A549 (cell line): ENCODE results near the gene PTEN. TPM values are rescaled to one million over a fixed set of nuclear protein-coding genes. Genes with fewer than 3 reads are reported as not detected.

ENCODE experiments used
- ATAC-seq, 2 experiments: fragments of 200-7000 bp in 1 of 2; fragments of >200 bp in 1 of 2; cut with Nextera tagmentation in 1 of 2; cut with Tn5 transposase in 1 of 2; 3 replicates each; pipeline versions ENCODE4 v1.8.0 to v1.9.1; 2018 to 2020; ENCODE audit warnings: mild to moderate bottlenecking in 1 of 2, moderate library complexity in 1 of 2
- CTCF ChIA-PET: fragments of 300-600 bp; sonication (Branson Sonifier 250); formaldehyde crosslinking; extraction: SDS; loops from one replicate; lab custom pipeline; 2021; ENCODE audit warnings: antibody characterized with exemption, inconsistent platforms; lab: Yijun Ruan, JAX
- POLR2A ChIA-PET: fragments of 350-600 bp; formaldehyde crosslinking; extraction: SDS; loops from one replicate; lab custom pipeline; 2021; ENCODE audit warnings: antibody characterized with exemption, inconsistent platforms; lab: Yijun Ruan, JAX
- DNase-seq, 2 experiments: peaks; one replicate each; pipeline versions ENCODE4 v3.0.0 to v3.0.0-alpha.2; 2011 to 2016; ENCODE audit warnings: low read depth in 1 of 2, low spot score in 1 of 2
- FAIRE-seq: peaks from 2 replicates; lab custom pipeline; 2011; peaks lifted over from hg19 to GRCh38; lab: Jason Lieb, UNC
- H3K27ac ChIP-seq, 2 experiments: fragments of >200 bp; sonication (Bioruptor Twin); formaldehyde crosslinking; 3 replicates each; pipeline ENCODE4 v1.5.1; 2016 to 2017
- H3K4me1 ChIP-seq: fragments of >200 bp; sonication (Bioruptor Twin); formaldehyde crosslinking; 3 replicates; pipeline ENCODE4 v1.6.1; 2016
- H3K4me2 ChIP-seq: fragments of >200 bp; sonication (Bioruptor Twin); formaldehyde crosslinking; 3 replicates; pipeline ENCODE4 v1.6.1; 2016
- H3K4me3 ChIP-seq: fragments of >200 bp; sonication (Bioruptor Twin); formaldehyde crosslinking; 3 replicates; pipeline ENCODE4 v1.5.1; 2016
- H3K9me3 ChIP-seq: fragments of >200 bp; sonication (Bioruptor Twin); formaldehyde crosslinking; 3 replicates; pipeline ENCODE4 v1.6.1; 2016
- ATOH8 ChIP-seq: fragments of 250-450 bp; sonication (Bioruptor Pico); IDR thresholded peaks from 2 replicates; pipeline ENCODE4 v1.5.0; 2020; ENCODE audit warnings: low read depth, mild to moderate bottlenecking, moderate library complexity
- BHLHE40 ChIP-seq: IDR thresholded peaks from 2 replicates; pipeline ENCODE4 v1.6.1; 2012; ENCODE audit warnings: low read depth, low read length, inconsistent platforms
- CBX8 ChIP-seq: fragments of 200-600 bp; sonication (generic); IDR thresholded peaks from 2 replicates; pipeline ENCODE4 v1.6.1; 2016
- CHD4 ChIP-seq: fragments of 200-600 bp; sonication (generic); IDR thresholded peaks from 2 replicates; pipeline ENCODE4 v1.6.1; 2016; ENCODE audit warnings: antibody characterized with exemption, mild to moderate bottlenecking, borderline replicate concordance
- EHMT2 ChIP-seq: fragments of 200-600 bp; sonication (generic); IDR thresholded peaks from 2 replicates; pipeline ENCODE4 v1.6.1; 2016; ENCODE audit warnings: antibody characterized with exemption, low read depth, mild to moderate bottlenecking, moderate library complexity
- FOSB ChIP-seq: fragments of 250-450 bp; sonication (Bioruptor Pico); IDR thresholded peaks from 2 replicates; pipeline ENCODE4 v1.5.0; 2020; ENCODE audit warnings: mild to moderate bottlenecking, moderate library complexity
- FOSL2 ChIP-seq, 2 experiments: fragments of 450-650 bp in 1 of 2; fragments of >200 bp in 1 of 2; sonication (Bioruptor Twin) in 1 of 2; formaldehyde crosslinking; IDR thresholded peaks; 2 replicates each; pipeline versions ENCODE4 v1.5.0 to v1.6.1; 2016 to 2020; ENCODE audit warnings: mild to moderate bottlenecking in 1 of 2, moderate library complexity in 1 of 2
- GATA3 ChIP-seq: IDR thresholded peaks from 2 replicates; pipeline ENCODE4 v1.6.1; 2012; ENCODE audit warnings: borderline replicate concordance
- HDAC2 ChIP-seq: fragments of 200-600 bp; sonication (generic); IDR thresholded peaks from 2 replicates; pipeline ENCODE4 v1.6.1; 2016
- JUNB ChIP-seq: fragments of >200 bp; sonication (Bioruptor Twin); formaldehyde crosslinking; IDR thresholded peaks from 2 replicates; pipeline ENCODE4 v1.6.1; 2016
- KDM5A ChIP-seq: fragments of 200-600 bp; sonication (generic); IDR thresholded peaks from 2 replicates; pipeline ENCODE4 v1.6.1; 2016; ENCODE audit warnings: antibody characterized with exemption, mild to moderate bottlenecking
- MAFK ChIP-seq: fragments of 450-650 bp; IDR thresholded peaks from 2 replicates; pipeline ENCODE4 v1.6.1; 2014; ENCODE audit not compliant: partially characterized antibody
- NFE2L2 ChIP-seq: fragments of 150-350 bp; conservative IDR thresholded peaks from 2 replicates; pipeline ENCODE4 v1.6.1; 2014; ENCODE audit warnings: low read length
- NPAS2 ChIP-seq: fragments of 250-450 bp; sonication (Bioruptor Pico); IDR thresholded peaks from 2 replicates; pipeline ENCODE4 v1.8.0; 2022; ENCODE audit warnings: mild to moderate bottlenecking, moderate library complexity, borderline replicate concordance
- NR3C1 ChIP-seq: fragments of >200 bp; sonication (Bioruptor Twin); formaldehyde crosslinking; IDR thresholded peaks from 3 replicates; pipeline ENCODE4 v1.6.1; 2017
- POLR2A ChIP-seq: IDR thresholded peaks from 2 replicates; pipeline ENCODE4 v1.6.1; 2012; ENCODE audit warnings: mild to moderate bottlenecking, low read length
- RARB ChIP-seq: fragments of 250-450 bp; sonication (Bioruptor Pico); IDR thresholded peaks from 2 replicates; pipeline ENCODE4 v1.8.0; 2021; ENCODE audit warnings: mild to moderate bottlenecking, moderate library complexity
- RNF2 ChIP-seq: fragments of 200-600 bp; sonication (generic); IDR thresholded peaks from 2 replicates; pipeline ENCODE4 v1.6.1; 2016; ENCODE audit warnings: low read depth, mild to moderate bottlenecking, antibody characterized with exemption, moderate library complexity, borderline replicate concordance
- SMC3 ChIP-seq: fragments of >200 bp; sonication (Bioruptor Twin); formaldehyde crosslinking; IDR thresholded peaks from 3 replicates; pipeline ENCODE4 v1.6.1; 2018; ENCODE audit warnings: inconsistent platforms
- TP53 ChIP-seq: fragments of 250-450 bp; sonication (Bioruptor Pico); IDR thresholded peaks from 2 replicates; pipeline ENCODE4 v1.5.0; 2021; ENCODE audit warnings: mild to moderate bottlenecking, moderate library complexity
- ZNF302 ChIP-seq: fragments of 250-450 bp; sonication (Bioruptor Pico); IDR thresholded peaks from 2 replicates; pipeline ENCODE4 v1.9.0; 2021; ENCODE audit warnings: inconsistent platforms, mild to moderate bottlenecking, moderate library complexity
- ZSCAN20 ChIP-seq: fragments of 250-450 bp; sonication (Bioruptor Pico); IDR thresholded peaks from 2 replicates; pipeline ENCODE4 v1.8.0; 2022; ENCODE audit warnings: mild to moderate bottlenecking, moderate library complexity
- WGBS: methylation state at CpG from one replicate; pipeline ENCODE4 v1.1.6; 2017; ENCODE audit errors: missing lambda C conversion rate; 5-methylcytosine and 5-hydroxymethylcytosine counted together
- polyA plus RNA-seq, 4 experiments: library from polyadenylated mRNA; depleted of rRNA in 3 of 4; stranded (reverse); fragments of >200 nt; fragmentation: RNase III in 1 of 4; extraction: RNeasy Plus Mini Kit Qiagen cat#74134 plus additional on column Dnase treatment in 1 of 4; gene quantifications; 2 replicates in 3 of 4; 3 replicates in 1 of 4; pipeline ENCODE4 v1.2.3, GENCODE V29; 2011 to 2017
- TF ChIP-seq, protein P1 (sequence below): fragments of >200 bp; sonication (Bioruptor Twin); formaldehyde crosslinking; IDR thresholded peaks from 3 replicates; pipeline ENCODE4 v1.6.1; 2016
- TF ChIP-seq, protein P2 (sequence below): fragments of >200 bp; sonication (Bioruptor Twin); formaldehyde crosslinking; IDR thresholded peaks from 3 replicates; pipeline ENCODE4 v1.5.1; 2016
- TF ChIP-seq, protein P3 (sequence below): IDR thresholded peaks from 2 replicates; pipeline ENCODE4 v1.6.1; 2012

PTEN gene
- polyA plus RNA-seq, 2 of the 4 experiments (the other 2 are of a cell fraction): 33.6 to 58.3 TPM

DNA sequence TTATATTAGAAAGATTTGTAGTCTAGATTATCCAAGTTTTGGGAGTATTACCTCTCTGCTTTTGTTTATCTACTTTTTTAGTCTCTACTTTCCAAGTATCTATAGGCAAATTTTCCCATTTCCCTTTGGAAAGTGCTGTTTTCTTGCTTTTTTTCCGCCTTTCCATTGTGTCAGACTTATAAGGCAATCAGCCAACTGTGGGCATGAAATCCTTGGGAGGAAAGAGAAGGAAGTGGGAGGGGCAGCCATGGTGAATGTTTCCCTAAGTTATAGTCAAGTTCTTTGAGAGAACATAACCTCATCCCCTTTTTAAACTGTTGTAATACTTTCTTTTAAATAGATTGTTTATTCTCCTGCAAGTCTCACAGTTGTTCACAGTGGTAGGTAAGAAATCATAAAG, 52.6 kb downstream of the PTEN start:
- 90% methylated on average over 1 of the region's 1 CpG for WGBS
- CTCF ChIA-PET: no interaction called here
- no peak for FAIRE-seq

GRCh38 chr10:87916515-87916914, 53.1 kb downstream of the PTEN start:
- FAIRE-seq (peak; percentile 36), DNase-seq (no peak), ATAC-seq (no peak)
- Histone ChIP-seq H3K4me3 (no peak overlapping the region), H3K9me3 (peaks cover 7% of the 10 kb centered on the region; the same call in 1 of the 3 replicates), H3K4me2 (no peak overlapping the region), H3K4me1 (peaks cover 17% of the 10 kb centered on the region), H3K27ac (no peak overlapping the region)
- 83% methylated on average over 3 of the region's 3 CpGs for WGBS
- TF ChIP-seq CBX8: no peak
- TF ChIP-seq SMC3: no peak
- TF ChIP-seq BHLHE40: no peak
- no peak for TF ChIP-seq TP53 (CRISPR knock-in tag)
- TF ChIP-seq FOSB (CRISPR knock-in tag): no peak
- TF ChIP-seq FOSL2 (IDR thresholded peaks at IDR 0.05): no peak
- no peak for TF ChIP-seq FOSL2 (CRISPR knock-in tag; IDR thresholded peaks at IDR 0.05)
- no peak for TF ChIP-seq ZSCAN20 (CRISPR knock-in tag)
- no peak for TF ChIP-seq JUNB
- TF ChIP-seq MAFK: no peak
- no peak for TF ChIP-seq NR3C1
- TF ChIP-seq NPAS2 (CRISPR knock-in tag): no peak
- no peak for TF ChIP-seq POLR2A
- TF ChIP-seq GATA3: no peak
- ChIA-PET POLR2A (no interaction called here), CTCF (no interaction called here)

More for the DNA sequence above, 52.6 kb downstream of the PTEN start:
- H3K9me3 ChIP-seq: peaks cover 7% of the 10 kb centered on the region; the same call in 1 of the 3 replicates
- POLR2A ChIA-PET: no interaction called here
- H3K4me3 ChIP-seq: no peak overlapping the region
- H3K4me2 ChIP-seq: no peak overlapping the region
- H3K4me1 ChIP-seq: peaks cover 17% of the 10 kb centered on the region
- ATAC-seq: no peak
- no peak for DNase-seq
- TF ChIP-seq BHLHE40 (no peak), ZNF302 (CRISPR knock-in tag) (no peak), RNF2 (no peak)
- TF ChIP-seq, protein P1, sequence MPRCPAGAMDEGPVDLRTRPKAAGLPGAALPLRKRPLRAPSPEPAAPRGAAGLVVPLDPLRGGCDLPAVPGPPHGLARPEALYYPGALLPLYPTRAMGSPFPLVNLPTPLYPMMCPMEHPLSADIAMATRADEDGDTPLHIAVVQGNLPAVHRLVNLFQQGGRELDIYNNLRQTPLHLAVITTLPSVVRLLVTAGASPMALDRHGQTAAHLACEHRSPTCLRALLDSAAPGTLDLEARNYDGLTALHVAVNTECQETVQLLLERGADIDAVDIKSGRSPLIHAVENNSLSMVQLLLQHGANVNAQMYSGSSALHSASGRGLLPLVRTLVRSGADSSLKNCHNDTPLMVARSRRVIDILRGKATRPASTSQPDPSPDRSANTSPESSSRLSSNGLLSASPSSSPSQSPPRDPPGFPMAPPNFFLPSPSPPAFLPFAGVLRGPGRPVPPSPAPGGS: no peak
- no peak overlapping the region for H3K27ac ChIP-seq

DNA sequence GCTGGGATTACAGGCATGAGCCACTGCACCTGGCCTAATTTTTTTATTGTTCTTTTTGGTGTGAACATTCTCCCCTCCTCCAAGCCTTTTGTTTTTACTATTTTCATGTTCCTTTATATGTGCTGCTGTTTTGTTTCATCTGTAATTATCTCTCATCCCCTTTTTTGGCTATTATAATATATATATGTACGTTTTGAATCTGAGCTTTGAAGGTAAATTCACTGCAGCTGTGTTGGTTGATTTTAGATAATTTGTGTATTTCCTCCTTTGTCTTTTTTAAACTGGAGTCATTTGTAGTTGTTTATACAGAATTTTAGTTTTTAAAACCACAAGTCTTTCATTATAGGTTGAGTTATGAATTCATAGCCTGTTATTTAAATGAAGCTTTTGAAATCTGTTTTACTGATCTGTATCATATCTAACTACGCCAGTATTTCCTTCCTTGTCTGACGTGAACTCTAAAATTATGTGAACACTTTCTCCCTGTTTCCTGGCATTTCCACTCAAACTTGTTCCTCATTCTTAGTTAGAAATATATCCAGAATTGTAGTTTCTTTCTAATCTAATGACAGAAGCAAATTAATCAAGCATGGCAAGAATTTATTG, 54.9 kb downstream of the PTEN start:
- DNase-seq (no peak), FAIRE-seq (peak; percentile 56)
- POLR2A ChIA-PET: no interaction called here
- H3K4me2 ChIP-seq: no peak overlapping the region
- peaks cover 3% of the 10 kb centered on the region; the same call in 1 of the 3 replicates for H3K9me3 ChIP-seq
- no peak overlapping the region for H3K27ac ChIP-seq
- peaks cover 17% of the 10 kb centered on the region for H3K4me1 ChIP-seq
- CTCF ChIA-PET: interaction anchor here (1.4 kb wide), 1 partner anchor 471 kb away, joined by 3 read pairs; no protein-coding TSS in a partner anchor
- TF ChIP-seq EHMT2 (no peak), MAFK (no peak)
- TF ChIP-seq, all 56 proteins: peak for 0
- H3K4me3 ChIP-seq: no peak overlapping the region
- ATAC-seq: no peak
- 76% methylated on average over 3 of the region's 3 CpGs for WGBS

DNA sequence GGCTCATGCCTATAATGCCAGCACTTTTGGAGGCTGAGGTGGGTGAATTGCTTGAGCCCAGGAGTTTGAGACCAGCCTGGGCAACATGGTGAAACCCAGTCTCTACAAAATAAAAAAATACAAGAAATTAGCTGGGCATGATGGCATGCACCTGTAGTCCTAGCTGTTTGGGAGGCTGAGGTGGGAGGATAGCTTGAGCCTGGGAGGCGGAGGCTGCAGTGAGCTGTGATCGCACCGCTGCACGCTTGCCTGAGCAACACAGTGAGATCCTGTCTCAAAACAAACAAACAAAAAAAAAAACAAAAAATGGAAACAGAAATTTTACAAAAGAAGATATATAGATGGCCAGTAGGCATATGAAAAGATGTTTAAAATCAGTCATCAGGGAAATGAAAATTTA, 57.1 kb downstream of the PTEN start:
- CTCF ChIA-PET: interaction anchor here (1.1 kb wide), 1 partner anchor 9 kb away, joined by 3 read pairs; no protein-coding TSS in a partner anchor
- ATAC-seq (no peak), DNase-seq (no peak), FAIRE-seq (no peak)
- no peak overlapping the region for H3K4me2 ChIP-seq
- 95% methylated on average over 4 of the region's 4 CpGs for WGBS
- H3K4me3 ChIP-seq: no peak overlapping the region
- H3K27ac ChIP-seq: no peak overlapping the region
- H3K4me1 ChIP-seq: peaks cover 21% of the 10 kb centered on the region
- no peaks in the 10 kb centered on the region for H3K9me3 ChIP-seq
- TF ChIP-seq, protein P2, sequence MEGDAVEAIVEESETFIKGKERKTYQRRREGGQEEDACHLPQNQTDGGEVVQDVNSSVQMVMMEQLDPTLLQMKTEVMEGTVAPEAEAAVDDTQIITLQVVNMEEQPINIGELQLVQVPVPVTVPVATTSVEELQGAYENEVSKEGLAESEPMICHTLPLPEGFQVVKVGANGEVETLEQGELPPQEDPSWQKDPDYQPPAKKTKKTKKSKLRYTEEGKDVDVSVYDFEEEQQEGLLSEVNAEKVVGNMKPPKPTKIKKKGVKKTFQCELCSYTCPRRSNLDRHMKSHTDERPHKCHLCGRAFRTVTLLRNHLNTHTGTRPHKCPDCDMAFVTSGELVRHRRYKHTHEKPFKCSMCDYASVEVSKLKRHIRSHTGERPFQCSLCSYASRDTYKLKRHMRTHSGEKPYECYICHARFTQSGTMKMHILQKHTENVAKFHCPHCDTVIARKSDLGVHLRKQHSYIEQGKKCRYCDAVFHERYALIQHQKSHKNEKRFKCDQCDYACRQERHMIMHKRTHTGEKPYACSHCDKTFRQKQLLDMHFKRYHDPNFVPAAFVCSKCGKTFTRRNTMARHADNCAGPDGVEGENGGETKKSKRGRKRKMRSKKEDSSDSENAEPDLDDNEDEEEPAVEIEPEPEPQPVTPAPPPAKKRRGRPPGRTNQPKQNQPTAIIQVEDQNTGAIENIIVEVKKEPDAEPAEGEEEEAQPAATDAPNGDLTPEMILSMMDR: no peak
- TF ChIP-seq, protein P3, sequence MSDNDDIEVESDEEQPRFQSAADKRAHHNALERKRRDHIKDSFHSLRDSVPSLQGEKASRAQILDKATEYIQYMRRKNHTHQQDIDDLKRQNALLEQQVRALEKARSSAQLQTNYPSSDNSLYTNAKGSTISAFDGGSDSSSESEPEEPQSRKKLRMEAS: no peak
- no peak for TF ChIP-seq RARB (CRISPR knock-in tag)
- no peak for TF ChIP-seq TP53 (CRISPR knock-in tag)
- no peak for TF ChIP-seq ATOH8 (CRISPR knock-in tag)
- TF ChIP-seq HDAC2: no peak
- no peak for TF ChIP-seq NFE2L2
- no peak for TF ChIP-seq RNF2
- TF ChIP-seq MAFK: no peak
- TF ChIP-seq FOSB (CRISPR knock-in tag): no peak
- TF ChIP-seq, protein P1: no peak
- no peak for TF ChIP-seq CHD4
- TF ChIP-seq KDM5A: no peak
- TF ChIP-seq, all 56 proteins: peak for 0
- POLR2A ChIA-PET: no interaction called here
